ENCODE measurements around the gene NECTIN1. TPM values are rescaled to one million over a fixed set of nuclear protein-coding genes. Genes with fewer than 3 reads are reported as not detected.
A peak's percentile ranks its signal among the peaks of the same experiment; 100 is the strongest.

The NECTIN1 gene
- total and polyA plus RNA-seq, 2 of the 13 experiments (the other 11 are each of a cell fraction or from before 2014, with no cell fraction given) = 3.9 to 7.3 TPM

DNA sequence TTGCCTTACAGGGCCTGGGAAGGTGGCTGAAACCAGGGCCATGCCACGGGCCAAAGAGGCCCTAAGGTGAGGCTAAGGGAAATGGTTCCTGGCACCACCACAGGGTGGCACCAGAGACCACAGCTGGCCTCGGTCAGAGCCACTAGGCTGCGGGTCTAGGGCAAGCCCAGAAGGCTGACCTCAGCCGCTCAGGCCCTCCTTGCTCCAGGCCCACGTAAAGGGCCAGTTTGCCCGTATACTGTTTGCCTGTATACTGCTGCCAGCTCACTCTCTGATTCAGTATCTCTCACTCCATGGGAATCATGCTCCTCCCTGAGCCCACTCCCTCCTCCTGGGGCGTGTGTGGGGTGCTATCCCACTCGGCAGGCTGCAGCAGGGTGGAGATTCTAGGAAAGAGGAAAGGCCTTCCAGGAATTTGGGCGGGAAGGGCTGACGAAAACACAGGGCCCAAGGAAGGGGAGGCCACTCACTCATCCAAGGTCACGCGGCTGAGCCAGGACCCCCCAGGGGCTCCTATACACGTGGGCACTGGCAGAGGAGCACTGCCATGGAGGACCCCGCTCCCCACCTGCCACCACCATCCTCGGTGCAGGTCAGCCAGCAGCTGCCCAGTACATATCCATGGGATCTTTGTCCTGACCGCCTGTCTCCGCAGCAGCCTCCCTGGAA is 62.4 kb downstream of the NECTIN1 start (continued):
- TF ChIP-seq, protein P1, sequence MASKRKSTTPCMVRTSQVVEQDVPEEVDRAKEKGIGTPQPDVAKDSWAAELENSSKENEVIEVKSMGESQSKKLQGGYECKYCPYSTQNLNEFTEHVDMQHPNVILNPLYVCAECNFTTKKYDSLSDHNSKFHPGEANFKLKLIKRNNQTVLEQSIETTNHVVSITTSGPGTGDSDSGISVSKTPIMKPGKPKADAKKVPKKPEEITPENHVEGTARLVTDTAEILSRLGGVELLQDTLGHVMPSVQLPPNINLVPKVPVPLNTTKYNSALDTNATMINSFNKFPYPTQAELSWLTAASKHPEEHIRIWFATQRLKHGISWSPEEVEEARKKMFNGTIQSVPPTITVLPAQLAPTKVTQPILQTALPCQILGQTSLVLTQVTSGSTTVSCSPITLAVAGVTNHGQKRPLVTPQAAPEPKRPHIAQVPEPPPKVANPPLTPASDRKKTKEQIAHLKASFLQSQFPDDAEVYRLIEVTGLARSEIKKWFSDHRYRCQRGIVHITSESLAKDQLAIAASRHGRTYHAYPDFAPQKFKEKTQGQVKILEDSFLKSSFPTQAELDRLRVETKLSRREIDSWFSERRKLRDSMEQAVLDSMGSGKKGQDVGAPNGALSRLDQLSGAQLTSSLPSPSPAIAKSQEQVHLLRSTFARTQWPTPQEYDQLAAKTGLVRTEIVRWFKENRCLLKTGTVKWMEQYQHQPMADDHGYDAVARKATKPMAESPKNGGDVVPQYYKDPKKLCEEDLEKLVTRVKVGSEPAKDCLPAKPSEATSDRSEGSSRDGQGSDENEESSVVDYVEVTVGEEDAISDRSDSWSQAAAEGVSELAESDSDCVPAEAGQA (IDR thresholded peaks at IDR 0.05; ENCODE audit: low read depth) = no peak
- TF ChIP-seq, protein P1 (CRISPR knock-in tag; IDR thresholded peaks at IDR 0.05; ENCODE audit: borderline replicate concordance) = no peak
- no peak for TF ChIP-seq CREB1 (IDR thresholded peaks at IDR 0.05)
- TF ChIP-seq CREB1 (CRISPR knock-in tag; IDR thresholded peaks at IDR 0.05) = no peak
- TF ChIP-seq HCFC1 (IDR thresholded peaks at IDR 0.05; ENCODE audit: low read depth, low read length) = no peak
- TF ChIP-seq TCF7 (IDR thresholded peaks at IDR 0.05; ENCODE audit: low read depth) = no peak
- TF ChIP-seq CHD4 (IDR thresholded peaks at IDR 0.05; ENCODE audit: borderline replicate concordance, low read length) = no peak
- no peak for TF ChIP-seq PAX8 (CRISPR knock-in tag; IDR thresholded peaks at IDR 0.05; ENCODE audit: borderline replicate concordance)
- peak; percentile 62 for TF ChIP-seq ZNF263 (CRISPR knock-in tag; IDR thresholded peaks at IDR 0.05)
- peak; percentile 66; the same call in 1 of the 2 replicates for TF ChIP-seq BORCS8-MEF2B (CRISPR knock-in tag; IDR thresholded peaks at IDR 0.05)
- no peak for TF ChIP-seq MED8 (CRISPR knock-in tag; IDR thresholded peaks at IDR 0.05; ENCODE audit: insufficient replicate concordance)
- 0 out of 2 replicates have a peak, but pooled peaks have one; percentile 66 for TF ChIP-seq ZNF83 (CRISPR knock-in tag; IDR thresholded peaks at IDR 0.05; ENCODE audit: borderline replicate concordance)
- peak; percentile 55; the same call in 1 of the 2 replicates for TF ChIP-seq SNAPC2 (CRISPR knock-in tag; IDR thresholded peaks at IDR 0.05)
- no peak for TF ChIP-seq NRL (CRISPR knock-in tag; IDR thresholded peaks at IDR 0.05; ENCODE audit: borderline replicate concordance)
- TF ChIP-seq, protein P2, sequence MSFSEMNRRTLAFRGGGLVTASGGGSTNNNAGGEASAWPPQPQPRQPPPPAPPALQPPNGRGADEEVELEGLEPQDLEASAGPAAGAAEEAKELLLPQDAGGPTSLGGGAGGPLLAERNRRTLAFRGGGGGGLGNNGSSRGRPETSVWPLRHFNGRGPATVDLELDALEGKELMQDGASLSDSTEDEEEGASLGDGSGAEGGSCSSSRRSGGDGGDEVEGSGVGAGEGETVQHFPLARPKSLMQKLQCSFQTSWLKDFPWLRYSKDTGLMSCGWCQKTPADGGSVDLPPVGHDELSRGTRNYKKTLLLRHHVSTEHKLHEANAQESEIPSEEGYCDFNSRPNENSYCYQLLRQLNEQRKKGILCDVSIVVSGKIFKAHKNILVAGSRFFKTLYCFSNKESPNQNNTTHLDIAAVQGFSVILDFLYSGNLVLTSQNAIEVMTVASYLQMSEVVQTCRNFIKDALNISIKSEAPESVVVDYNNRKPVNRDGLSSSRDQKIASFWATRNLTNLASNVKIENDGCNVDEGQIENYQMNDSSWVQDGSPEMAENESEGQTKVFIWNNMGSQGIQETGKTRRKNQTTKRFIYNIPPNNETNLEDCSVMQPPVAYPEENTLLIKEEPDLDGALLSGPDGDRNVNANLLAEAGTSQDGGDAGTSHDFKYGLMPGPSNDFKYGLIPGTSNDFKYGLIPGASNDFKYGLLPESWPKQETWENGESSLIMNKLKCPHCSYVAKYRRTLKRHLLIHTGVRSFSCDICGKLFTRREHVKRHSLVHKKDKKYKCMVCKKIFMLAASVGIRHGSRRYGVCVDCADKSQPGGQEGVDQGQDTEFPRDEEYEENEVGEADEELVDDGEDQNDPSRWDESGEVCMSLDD (CRISPR knock-in tag; IDR thresholded peaks at IDR 0.05; ENCODE audit: borderline replicate concordance) = no peak
- no peak for TF ChIP-seq ZNF234 (CRISPR knock-in tag; conservative IDR thresholded peaks at IDR 0.05)
- peak; percentile 58; the same call in 1 of the 2 replicates for TF ChIP-seq RXRB (CRISPR knock-in tag; IDR thresholded peaks at IDR 0.05; ENCODE audit: borderline replicate concordance)
- TF ChIP-seq, protein P3, sequence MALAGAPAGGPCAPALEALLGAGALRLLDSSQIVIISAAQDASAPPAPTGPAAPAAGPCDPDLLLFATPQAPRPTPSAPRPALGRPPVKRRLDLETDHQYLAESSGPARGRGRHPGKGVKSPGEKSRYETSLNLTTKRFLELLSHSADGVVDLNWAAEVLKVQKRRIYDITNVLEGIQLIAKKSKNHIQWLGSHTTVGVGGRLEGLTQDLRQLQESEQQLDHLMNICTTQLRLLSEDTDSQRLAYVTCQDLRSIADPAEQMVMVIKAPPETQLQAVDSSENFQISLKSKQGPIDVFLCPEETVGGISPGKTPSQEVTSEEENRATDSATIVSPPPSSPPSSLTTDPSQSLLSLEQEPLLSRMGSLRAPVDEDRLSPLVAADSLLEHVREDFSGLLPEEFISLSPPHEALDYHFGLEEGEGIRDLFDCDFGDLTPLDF (CRISPR knock-in tag; IDR thresholded peaks at IDR 0.05) = no peak
- no peak for TF ChIP-seq ZNF138 (CRISPR knock-in tag; IDR thresholded peaks at IDR 0.05; ENCODE audit: low read depth)

Data from HepG2 (cell line).